ENCODE data around the gene USP22.

The USP22 gene

GRCh38 chr17:21020622-21021021, 22.2 kb downstream of the USP22 start:
- FAIRE-seq (no peak), DNase-seq (ENCODE audit: insufficient read length, low spot score) (no peak)
- TF ChIP-seq POLR2A (IDR thresholded peaks at IDR 0.05; ENCODE audit: low read depth, low read length), result no peak

DNA sequence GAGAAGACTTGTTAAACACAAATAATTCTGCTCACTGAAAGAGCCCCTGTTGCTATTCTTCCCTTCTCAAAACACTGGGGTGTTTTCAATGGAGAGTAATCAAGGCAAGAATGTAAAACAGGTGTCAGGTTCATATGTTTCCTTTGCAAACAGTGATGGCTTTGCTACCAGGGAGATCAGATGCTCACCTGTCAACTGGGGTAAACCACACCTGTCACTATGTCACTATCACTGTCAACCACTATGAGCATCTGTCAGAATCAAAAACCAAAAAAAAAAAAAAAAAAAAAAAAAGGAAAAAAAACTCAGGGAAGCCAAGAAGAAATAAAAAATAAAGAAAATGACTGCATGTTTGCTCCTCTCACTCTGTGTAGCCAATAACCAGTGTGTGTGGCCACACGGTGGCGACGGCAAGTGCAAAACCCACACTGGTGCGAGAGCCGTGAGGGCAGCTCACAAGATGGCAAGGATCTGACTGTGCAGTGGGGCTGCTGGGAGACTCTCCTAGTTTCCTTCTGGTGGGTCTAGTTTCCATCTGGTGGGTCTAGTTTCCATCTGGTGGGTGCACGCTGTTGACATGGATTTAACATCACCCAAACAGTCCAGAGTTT, 22.7 kb downstream of the USP22 start:
- no peak for TF ChIP-seq POLR2A (IDR thresholded peaks at IDR 0.05; ENCODE audit: low read depth, low read length)
- no peak for FAIRE-seq
- no peak for DNase-seq (ENCODE audit: insufficient read length, low spot score)

DNA sequence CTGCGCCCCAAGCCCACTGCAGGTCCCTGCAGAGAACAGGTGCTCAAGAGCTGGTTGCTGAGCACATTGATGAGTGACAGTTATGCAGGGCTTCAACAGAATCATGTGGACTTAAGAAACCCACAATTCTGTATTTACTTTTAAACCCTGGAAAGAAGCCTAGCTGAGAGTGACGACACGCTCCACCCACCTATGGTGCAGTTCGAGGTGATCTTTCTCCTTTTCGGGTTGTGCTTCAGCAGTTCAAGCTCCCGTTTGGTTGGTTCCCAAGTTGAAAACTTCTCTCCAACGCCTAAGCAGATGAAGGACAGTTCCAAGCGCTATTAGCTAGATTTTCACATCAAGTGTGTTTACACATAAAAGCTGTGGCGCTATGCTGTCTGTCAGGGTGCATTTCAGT, 23.9 kb downstream of the USP22 start:
- DNase-seq (ENCODE audit: insufficient read length, low spot score) (no peak), FAIRE-seq (no peak)
- no peak for TF ChIP-seq POLR2A (IDR thresholded peaks at IDR 0.05; ENCODE audit: low read depth, low read length)

DNA sequence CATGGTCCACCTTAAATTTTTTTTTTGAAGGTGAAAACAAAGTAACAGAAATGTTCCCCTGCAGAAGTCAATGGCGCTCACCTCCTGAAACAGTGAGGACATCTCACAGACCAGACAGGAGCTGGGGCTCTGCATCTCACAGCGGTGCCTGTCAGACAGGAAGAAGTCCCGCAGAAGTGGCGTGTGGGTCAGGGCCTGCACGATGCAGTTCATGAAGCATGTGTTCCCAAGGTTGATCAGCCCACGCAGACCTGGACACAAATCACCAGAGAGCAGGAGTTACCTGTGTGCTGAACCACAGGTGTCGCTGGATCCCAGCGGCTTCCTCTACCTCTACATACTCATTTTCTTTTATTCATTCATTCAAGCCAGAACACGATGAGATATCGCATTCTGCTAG, 24.9 kb downstream of the USP22 start:
- no peak for FAIRE-seq
- TF ChIP-seq POLR2A (IDR thresholded peaks at IDR 0.05; ENCODE audit: low read depth, low read length), result no peak
- no peak for DNase-seq (ENCODE audit: insufficient read length, low spot score)

GRCh38 chr17:21017256-21017655, 25.6 kb downstream of the USP22 start:
- no peak for DNase-seq (ENCODE audit: insufficient read length, low spot score)
- FAIRE-seq, result no peak
- no peak for TF ChIP-seq POLR2A (IDR thresholded peaks at IDR 0.05; ENCODE audit: low read depth, low read length)

DNA sequence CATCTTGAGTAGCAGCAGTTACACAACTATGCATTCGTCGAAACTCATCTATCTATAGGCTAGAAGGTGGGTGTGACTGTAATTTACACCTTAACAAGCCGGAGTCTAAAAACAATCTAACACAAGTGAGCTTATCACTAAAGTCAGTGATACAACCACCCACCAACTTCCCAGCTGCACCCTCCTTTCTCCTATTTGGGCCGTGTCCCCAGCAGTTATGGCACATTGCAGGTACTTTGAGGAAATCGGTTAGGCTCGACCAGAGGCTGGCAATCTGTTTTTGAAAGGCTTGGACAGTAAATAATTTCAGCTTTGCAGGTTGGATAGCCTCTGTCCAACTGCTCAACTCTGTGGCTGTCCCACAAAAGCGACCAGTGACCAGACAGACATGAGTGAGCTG, 26.0 kb downstream of the USP22 start:
- DNase-seq (ENCODE audit: insufficient read length, low spot score) (no peak), FAIRE-seq (no peak)
- no peak for TF ChIP-seq POLR2A (IDR thresholded peaks at IDR 0.05; ENCODE audit: low read depth, low read length)

DNA sequence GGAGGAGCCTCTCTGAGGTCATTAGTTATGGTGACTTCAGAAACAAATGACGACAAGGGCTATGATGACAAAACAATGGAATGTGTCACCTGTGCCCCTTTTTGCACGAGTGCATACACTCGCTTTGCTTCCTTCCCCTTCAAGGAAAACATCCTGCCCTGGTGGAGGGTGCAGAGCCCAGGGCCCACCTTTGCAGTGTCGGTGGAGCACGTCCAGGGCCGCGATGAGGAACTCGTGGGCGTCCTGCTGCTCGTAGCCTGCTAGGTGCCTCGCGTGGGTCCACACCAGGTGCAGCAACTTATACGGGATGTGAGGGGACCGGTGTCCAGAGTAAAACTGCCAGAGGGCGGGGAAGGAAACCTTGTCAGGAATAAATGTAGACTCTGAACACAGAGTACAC, 27.2 kb downstream of the USP22 start:
- no peak for TF ChIP-seq POLR2A (IDR thresholded peaks at IDR 0.05; ENCODE audit: low read depth, low read length)
- DNase-seq (ENCODE audit: insufficient read length, low spot score), result no peak
- no peak for FAIRE-seq

GRCh38 chr17:21014498-21014897, 28.3 kb downstream of the USP22 start:
- FAIRE-seq, result no peak
- no peak for TF ChIP-seq POLR2A (IDR thresholded peaks at IDR 0.05; ENCODE audit: low read depth, low read length)
- DNase-seq (ENCODE audit: insufficient read length, low spot score), result no peak

DNA sequence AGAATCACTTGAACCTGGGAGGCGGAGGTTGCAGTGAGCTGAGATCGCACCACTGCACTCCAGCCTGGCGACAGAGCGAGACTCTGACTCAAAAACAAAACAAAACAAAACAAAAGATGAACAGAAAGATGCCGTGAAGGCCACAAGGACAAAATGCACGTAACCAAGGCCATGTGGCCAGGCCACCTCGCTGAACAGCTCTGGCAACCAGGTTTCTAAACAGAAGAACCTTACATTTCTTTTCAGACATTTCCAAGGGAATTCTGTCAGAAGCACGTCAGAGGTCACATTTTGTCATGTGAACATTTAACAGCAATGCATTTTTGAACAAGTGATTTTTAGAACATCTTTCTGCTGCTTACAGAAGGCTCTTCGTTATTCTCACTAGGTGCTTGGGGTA, 28.8 kb downstream of the USP22 start:
- FAIRE-seq (no peak), DNase-seq (ENCODE audit: insufficient read length, low spot score) (no peak)
- no peak for TF ChIP-seq POLR2A (IDR thresholded peaks at IDR 0.05; ENCODE audit: low read depth, low read length)

DNA sequence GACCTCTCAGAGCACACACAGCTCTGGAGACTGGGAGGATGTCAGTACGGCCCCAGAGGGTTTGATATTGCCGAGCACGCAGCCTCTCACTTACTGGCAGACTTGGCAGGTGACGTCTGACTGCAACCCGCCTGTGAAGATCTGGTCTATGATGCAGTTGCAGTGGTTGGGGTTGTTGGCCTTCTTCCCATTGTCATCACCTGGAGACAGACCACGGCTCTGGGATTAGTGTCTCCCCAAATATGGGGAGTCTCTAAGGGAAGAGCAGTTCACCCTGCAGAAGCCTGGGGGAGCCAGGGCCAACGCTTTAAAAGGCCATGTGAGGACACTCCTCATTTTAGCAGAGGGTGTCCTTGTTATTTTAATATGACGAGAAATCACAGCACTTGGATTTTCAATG, 30.1 kb downstream of the USP22 start:
- TF ChIP-seq POLR2A (IDR thresholded peaks at IDR 0.05; ENCODE audit: low read depth, low read length), result no peak
- DNase-seq (ENCODE audit: insufficient read length, low spot score), result no peak
- no peak for FAIRE-seq

- FAIRE-seq (no peak), DNase-seq (ENCODE audit: insufficient read length, low spot score) (no peak)
- TF ChIP-seq POLR2A (IDR thresholded peaks at IDR 0.05; ENCODE audit: low read depth, low read length), result no peak
Observed at GRCh38 chr17:21010705-21011596, 31.9 kb downstream of the USP22 start.

DNA sequence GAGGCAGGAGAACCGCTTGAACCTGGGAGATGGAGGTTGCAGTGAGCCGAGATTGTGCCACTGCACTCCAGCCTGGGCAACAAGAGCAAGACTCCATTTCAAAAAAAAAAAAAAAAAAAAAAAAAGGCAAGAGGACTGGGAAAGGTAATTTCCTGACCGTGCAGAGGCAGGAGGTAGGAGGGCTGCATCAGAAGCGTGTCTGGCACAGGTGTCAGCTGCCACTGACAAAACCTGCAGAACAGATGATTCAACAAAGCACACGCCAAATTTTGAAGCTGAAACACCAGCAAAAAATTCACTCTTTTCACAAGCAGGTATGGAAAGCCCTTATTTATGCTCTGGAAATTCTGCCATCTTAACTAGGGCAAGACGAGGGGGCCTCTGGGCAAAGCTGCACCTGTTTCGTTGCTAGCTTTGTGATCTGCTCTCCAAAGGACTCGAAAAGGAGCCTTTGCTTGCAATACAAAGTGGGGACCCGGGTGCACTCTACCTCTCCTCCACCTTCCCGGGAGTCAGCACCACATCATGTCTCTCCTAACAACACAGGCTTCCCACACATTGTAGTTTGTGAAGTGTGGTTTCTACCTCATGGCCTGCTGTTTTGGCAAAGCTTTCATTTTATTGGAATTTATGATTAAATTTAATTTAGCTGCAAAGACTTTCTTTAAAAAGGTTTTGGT, 33.7 kb downstream of the USP22 start:
- FAIRE-seq (no peak), DNase-seq (ENCODE audit: insufficient read length, low spot score) (no peak)
- TF ChIP-seq POLR2A (IDR thresholded peaks at IDR 0.05; ENCODE audit: low read depth, low read length), result no peak

DNA sequence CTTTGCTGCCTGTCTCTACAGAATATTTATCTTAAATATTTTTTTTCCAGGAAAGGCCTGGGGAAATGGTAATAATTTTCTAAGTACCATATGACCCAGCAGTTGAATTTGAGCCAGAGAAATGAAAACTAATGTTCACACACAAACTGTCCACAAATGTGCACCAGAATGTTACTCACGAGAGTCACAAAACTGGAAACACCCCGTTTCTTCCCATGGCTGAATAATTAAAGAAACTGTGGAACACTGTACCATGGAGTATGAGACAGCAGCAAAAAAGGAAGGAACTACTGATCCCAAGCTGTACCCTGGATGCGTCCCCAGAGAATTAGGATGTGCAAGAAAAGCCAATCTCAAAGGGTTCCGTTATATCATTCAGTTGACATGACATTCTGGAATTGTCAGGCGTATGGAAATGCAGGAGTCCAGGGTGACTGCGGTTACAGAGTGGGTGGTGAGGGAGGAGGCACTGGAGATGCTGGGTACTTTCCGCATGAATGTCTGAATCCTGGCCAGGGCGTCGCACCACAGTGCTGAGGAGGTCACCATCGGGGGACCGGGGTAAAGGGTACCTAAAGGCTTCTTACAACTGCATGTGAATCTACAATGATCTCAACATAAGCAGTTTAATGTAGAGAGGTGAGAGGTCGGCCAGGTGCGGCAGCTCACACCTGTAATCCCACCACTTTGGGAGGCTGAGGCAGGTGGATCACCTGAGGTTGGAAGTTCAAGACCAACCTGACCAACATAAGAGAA, 34.5 kb downstream of the USP22 start:
- TF ChIP-seq POLR2A (IDR thresholded peaks at IDR 0.05; ENCODE audit: low read depth, low read length), result no peak
- no peak for FAIRE-seq
- DNase-seq (ENCODE audit: insufficient read length, low spot score), result no peak

DNA sequence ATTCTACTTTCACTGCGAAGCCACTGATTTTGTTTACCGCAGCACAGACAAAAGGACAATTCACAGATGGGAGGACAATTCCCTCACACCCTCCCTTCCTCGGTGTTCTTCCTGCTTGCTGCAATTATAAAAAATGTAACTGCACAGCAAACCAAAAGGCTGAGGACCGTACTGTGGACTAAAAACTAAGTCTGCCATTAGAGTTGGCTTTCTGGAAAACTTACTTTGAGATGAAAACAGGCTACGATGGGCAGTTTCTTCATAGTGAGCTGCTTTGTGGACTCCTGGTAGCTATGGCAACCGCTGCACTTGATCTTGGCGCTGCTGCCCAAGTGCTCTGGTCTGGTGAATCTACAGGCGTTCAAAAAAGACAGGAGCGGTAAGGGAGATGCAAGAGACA, 35.2 kb downstream of the USP22 start:
- no peak for TF ChIP-seq POLR2A (IDR thresholded peaks at IDR 0.05; ENCODE audit: low read depth, low read length)
- DNase-seq (ENCODE audit: insufficient read length, low spot score), result no peak
- no peak for FAIRE-seq
